ENCODE data around the gene SMO.
"Not testable (repeated sequence)": the region's sequence is repeated elsewhere in the genome, so short reads cannot be mapped to it uniquely, and the experiment has no call there.

The SMO gene

DNA sequence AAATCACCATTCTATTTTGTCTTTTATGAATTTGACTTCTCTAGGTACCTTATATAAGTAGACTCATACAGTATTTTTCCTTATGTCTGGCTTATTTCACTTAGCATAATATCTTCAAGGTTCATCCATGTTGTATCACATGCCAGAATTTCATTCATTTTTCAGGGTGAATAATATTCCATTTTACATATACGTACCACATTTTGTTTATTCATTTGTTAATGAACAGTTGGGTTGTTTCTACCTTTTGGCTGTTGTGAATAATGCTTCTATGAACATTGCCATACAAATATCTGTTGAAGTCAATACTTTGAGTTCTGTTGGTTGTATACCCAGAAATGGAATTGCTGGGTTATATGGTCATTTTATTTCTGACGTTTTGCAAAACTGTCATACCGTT lies 57.1 kb downstream of the SMO start:
- TF ChIP-seq, protein P1, sequence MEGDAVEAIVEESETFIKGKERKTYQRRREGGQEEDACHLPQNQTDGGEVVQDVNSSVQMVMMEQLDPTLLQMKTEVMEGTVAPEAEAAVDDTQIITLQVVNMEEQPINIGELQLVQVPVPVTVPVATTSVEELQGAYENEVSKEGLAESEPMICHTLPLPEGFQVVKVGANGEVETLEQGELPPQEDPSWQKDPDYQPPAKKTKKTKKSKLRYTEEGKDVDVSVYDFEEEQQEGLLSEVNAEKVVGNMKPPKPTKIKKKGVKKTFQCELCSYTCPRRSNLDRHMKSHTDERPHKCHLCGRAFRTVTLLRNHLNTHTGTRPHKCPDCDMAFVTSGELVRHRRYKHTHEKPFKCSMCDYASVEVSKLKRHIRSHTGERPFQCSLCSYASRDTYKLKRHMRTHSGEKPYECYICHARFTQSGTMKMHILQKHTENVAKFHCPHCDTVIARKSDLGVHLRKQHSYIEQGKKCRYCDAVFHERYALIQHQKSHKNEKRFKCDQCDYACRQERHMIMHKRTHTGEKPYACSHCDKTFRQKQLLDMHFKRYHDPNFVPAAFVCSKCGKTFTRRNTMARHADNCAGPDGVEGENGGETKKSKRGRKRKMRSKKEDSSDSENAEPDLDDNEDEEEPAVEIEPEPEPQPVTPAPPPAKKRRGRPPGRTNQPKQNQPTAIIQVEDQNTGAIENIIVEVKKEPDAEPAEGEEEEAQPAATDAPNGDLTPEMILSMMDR (IDR thresholded peaks at IDR 0.05), result no peak

DNA sequence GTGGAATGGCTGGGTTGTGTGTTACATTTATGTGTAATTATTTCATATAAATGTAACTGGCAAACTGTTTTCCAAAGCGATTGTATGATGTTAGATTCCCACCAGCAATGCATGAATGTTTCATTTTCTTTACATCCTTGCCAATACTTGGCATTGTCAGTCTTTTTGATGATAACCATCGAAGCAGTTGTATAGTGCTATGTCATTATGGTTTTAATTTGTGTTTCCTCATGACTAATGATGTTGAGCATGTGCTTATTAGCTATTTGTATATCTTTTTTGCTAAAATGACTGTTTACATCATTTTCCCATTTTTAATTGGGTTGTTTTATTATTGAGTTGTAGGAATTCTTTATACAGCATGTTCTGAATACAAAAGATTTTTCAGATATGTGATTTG lies 58.7 kb downstream of the SMO start:
- TF ChIP-seq, protein P1 (IDR thresholded peaks at IDR 0.05), result no peak

More for the DNA sequence above, 57.1 kb downstream of the SMO start:
- H3K27ac ChIP-seq, result no peak overlapping the region
- no peak for DNase-seq (ENCODE audit: low spot score)
- H3K4me3 ChIP-seq, result no peak overlapping the region

DNA sequence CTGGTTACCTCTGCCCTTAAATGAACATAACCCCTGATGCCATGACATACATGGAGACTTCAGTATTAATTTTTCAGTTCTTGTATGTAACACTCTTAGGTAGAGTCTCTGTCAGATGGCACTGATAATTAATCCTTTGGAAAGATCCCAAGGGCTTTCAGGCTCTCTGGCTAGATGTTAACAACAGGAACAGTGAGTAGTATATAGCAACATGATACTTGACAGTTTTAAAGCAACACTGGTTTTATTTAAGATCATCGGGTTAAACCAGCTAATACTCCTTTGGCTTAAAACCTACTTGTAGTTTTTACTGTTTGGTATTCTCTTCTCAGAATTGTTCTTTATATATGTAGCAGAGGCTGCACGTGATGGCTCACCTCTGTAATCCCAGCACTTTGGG lies 63.7 kb downstream of the SMO start:
- H3K27ac ChIP-seq, result no peak overlapping the region
- TF ChIP-seq, protein P1 (IDR thresholded peaks at IDR 0.05), result no peak
- no peak for DNase-seq (ENCODE audit: low spot score)

More for the DNA sequence above, 58.7 kb downstream of the SMO start:
- Histone ChIP-seq H3K27ac (no peak overlapping the region), H3K4me3 (no peak overlapping the region)
- no peak for DNase-seq (ENCODE audit: low spot score)

DNA sequence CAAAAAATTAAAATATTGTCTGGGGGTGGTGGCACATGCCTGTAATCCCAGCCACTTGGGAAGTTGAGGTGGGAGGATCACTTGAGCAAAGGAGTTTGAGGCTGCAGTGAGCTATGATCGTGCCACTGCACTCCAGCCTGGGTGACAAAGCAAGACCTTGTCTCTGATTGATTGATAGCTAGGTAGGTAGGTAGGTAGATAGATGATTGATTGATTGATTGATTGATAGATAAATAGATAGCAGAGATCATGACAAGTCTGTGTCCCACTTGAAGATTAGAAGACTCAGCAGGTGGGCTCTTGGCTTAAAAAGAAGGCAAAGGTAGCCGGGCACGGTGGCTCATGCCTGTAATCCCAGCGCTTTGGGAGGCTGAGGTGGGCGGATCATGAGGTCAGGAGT lies 64.2 kb downstream of the SMO start:
- H3K27ac ChIP-seq; H3K4me3 ChIP-seq; DNase-seq (ENCODE audit: low spot score): not testable (repeated sequence)

More for the DNA sequence above, 63.7 kb downstream of the SMO start:
- H3K4me3 ChIP-seq, result no peak overlapping the region

DNA sequence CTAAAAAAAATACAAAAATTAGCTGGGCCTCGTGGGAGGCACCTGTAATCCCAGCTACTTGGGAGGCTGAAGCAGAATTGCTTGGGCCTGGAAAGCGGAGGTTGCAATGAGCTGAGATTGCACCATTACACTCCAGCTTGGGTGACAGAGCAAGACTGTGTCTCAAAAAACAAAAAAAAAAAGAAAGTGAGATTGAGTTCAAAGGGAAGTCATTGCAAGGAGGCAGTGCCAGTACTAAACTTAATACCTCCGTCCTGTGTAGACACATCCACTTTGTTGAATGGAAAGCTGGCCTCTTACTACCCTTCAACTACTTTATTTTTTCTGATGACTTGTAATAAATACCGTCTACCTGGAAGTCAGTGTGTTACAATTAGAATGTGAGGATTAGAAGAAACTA lies 67.4 kb downstream of the SMO start:
- no peak for DNase-seq (ENCODE audit: low spot score)
- TF ChIP-seq, protein P1 (IDR thresholded peaks at IDR 0.05), result no peak
- Histone ChIP-seq H3K27ac (no peak overlapping the region), H3K4me3 (no peak overlapping the region)

DNA sequence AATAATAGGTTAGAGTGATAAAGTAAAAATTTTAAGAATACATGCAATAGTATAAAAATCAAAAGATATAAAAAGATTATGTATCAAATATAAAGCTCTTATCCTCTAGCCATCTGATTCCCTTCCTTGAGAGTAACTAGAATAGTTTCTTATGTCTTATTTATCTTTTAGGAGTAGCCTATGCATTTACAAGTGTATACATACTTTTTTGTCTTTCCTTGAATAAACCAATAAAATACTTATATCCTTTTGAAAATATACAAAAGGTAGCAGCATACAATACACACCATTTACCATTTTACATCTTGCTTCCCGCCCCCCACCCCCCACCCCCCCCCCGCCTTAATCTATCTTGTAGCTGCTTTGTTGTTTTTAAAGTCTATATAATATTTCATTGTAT lies 67.8 kb downstream of the SMO start:
- TF ChIP-seq, protein P1 (IDR thresholded peaks at IDR 0.05), result no peak
- no peak overlapping the region for H3K27ac ChIP-seq
- no peak for DNase-seq (ENCODE audit: low spot score)
- no peak overlapping the region for H3K4me3 ChIP-seq

DNA sequence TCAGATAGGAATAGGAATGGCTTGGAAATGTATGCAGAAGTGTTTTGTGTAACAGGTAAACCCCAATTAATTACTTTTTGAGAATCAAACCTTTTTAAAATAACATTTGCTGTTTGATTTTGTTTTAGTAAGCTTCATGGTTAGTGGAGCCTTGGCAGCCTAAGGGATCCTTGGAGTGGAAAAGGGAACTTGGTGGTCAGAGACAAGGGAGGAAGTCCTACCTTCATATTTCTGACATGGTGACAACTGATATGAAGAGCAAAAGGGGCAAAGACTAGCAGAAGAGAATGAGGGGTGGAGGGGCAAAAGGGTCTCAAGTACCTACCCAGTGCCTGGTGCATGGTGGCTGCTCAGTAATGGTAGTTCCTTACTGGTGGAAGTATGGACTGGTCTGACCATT lies 68.7 kb downstream of the SMO start:
- no peak for DNase-seq (ENCODE audit: low spot score)
- TF ChIP-seq, protein P1 (IDR thresholded peaks at IDR 0.05), result no peak
- Histone ChIP-seq H3K4me3 (no peak overlapping the region), H3K27ac (no peak overlapping the region)
